Measurements from ENCODE around the gene MEAK7.
"Not testable (repeated sequence)": the region's sequence is repeated elsewhere in the genome, so short reads cannot be mapped to it uniquely, and the experiment has no call there.

The MEAK7 gene

GRCh38 chr16:84532291-84532724 lies 27.8 kb upstream of the MEAK7 start:
- no peak for DNase-seq

- no peak for DNase-seq
Measured at GRCh38 chr16:84531671-84532111, 27.2 kb upstream of the MEAK7 start.

- DNase-seq, result no peak
Measured at GRCh38 chr16:84530590-84530989, 26.1 kb upstream of the MEAK7 start.

GRCh38 chr16:84529607-84530006 lies 25.1 kb upstream of the MEAK7 start:
- no peak for DNase-seq

DNA sequence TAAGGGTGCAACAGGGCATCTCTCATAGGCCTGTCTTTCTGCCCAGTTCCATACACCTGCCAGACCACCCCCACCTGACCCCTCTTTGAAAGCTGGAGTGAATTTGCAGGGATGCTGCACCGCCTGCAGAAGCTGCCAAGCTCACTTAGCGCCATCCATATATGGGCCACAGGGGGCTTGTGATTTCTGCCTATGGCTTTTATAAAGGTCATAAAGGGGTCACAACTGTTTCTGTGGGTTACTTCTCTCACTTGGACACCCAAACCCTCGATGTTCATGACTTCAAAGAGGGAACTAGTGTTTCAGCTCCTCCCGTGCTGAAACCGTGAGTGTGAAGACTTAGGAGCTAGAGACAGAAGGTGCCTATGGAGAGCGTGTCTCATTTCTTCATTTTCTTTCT lies 23.9 kb upstream of the MEAK7 start:
- DNase-seq, result no peak

GRCh38 chr16:84527532-84528269 lies 23.2 kb upstream of the MEAK7 start:
- no peak for DNase-seq

DNA sequence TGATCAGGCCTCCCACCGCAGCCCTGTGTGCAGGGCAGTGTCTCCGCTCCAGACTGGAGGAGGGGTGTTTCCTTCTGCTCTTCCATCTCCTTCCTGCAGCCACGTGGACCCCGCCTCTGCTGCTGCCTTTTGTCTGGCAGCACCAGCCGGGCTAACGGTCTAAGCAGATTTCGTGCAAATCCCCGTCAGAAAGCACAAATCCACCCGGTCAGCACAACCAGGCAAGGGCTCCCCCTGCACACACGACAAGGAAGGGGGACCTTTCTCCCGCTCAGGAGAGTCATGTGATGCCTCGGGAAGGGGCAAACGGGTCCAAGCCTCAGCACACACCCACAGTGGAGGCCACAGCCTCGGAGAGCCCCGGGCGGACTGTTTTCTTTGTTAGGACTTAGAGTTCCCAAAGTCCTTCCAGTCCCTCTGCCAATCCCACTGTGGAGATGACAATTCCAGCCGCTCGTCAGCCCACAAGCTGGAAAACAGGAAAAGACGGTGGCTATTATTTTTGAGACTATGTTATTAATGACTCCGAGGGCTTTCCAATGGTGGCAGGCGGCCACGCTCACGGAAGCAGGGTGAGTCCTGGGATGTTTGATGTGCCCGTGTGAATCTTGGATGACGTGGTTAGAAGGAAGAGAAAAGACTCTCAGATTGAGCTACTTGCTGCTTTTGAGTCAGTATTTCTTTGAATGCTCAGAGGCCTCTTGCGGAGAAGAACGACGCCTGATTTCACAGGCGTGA lies 22.5 kb upstream of the MEAK7 start:
- no peak for DNase-seq

- DNase-seq, result not testable (repeated sequence)
Measured at GRCh38 chr16:84524941-84525581, 20.6 kb upstream of the MEAK7 start.

GRCh38 chr16:84524346-84524920 lies 20.0 kb upstream of the MEAK7 start:
- DNase-seq, result no peak

DNA sequence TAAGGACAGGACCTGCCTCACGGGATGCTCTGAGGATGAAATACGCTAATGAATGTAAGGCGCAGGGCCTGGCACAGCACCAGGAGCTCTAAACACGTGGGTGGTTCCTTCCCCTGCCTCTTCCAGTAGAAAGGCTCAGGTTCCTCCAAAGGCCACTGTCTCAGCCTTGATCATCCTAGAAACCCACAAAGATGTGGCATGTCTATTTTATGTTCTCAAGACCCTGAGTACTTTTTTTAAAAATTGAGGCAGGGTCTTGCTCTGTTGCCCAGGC lies 17.0 kb upstream of the MEAK7 start:
- no peak for DNase-seq

DNA sequence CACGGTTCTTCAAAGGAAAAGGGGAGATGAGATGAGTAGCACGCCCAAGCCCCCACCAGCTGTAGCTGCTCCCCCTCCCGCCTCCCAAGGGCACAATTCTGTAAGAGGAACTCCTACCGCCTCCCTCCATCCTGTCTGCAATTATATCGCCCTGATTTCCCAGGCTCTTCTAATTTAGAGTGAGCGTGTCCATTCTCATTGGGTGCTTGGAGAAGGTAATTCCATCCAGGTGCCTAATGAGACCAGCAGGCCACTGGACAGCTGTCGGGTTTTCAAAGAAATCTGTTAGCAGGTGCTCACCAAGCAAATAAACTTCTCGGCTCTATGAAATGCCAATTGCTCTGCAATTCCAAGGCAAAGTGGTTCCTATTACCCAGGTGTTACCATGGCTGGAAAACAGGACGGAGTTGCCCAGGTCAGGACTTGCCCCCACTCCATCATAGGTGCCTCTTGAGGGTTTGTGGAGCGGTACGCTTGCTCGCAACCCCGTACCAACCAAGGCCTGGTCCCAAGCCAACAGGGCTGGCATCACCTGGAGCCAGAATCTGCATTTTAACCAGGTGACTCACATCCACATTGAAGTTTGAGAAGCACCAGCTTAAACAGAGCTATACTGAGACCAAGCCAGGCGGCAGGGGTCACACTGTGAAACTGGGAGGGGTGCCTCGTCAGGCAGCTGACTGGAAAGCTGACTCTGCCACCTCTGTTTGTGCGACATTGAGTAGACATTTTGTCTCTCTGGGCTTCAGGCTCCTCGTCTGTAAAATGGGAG lies 16.5 kb upstream of the MEAK7 start:
- DNase-seq, result no peak

DNA sequence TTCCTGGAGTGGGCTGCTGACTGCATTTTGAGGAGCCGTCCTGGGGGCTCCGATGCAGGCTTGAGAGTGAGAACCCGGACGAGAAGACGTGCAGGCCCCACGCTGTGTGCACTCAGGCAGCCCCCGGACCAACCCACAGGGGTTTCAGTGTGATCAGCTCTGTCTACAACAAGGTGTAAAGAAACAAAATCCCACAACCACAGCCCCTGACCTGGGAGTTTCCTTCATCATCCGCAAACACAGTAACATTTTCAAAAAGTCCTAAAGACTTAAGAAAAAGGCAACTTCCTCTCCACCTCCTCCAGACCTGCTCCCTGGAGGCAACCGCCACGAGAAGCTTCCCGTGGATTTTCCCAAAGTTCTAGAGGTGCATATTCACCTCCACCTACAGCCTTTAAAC lies 15.4 kb upstream of the MEAK7 start:
- DNase-seq, result no peak

DNA sequence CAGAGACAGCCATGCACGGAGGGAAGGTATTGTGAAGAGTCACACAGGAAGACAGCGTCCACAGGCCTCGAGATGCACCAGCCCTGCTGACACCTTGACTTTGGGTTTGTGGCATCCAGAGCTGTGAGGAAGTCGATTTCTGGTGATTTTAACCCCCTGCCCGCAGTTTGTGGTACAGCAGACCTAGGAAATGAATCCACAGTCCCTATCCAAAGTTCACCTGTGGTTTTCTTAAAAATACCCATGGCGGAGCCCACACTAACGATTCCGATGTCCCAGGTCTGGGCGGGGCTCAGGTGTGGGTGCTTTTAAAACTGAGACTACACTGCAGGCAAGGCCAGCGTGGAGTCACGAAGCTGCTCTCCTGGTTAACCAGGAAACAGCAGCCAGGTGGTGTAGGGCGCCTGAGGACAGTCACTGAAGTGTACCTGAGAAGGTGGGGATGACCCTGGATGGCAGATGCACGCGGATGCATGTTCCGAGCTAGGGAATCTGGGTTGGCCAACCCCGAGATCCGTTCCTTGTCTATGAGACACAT lies 14.4 kb upstream of the MEAK7 start:
- DNase-seq, result no peak

GRCh38 chr16:84518220-84518619 lies 13.8 kb upstream of the MEAK7 start:
- DNase-seq, result not testable (repeated sequence)

- DNase-seq, result no peak
Measured at GRCh38 chr16:84517366-84517765, 12.9 kb upstream of the MEAK7 start.

GRCh38 chr16:84514874-84515835 lies 10.7 kb upstream of the MEAK7 start:
- DNase-seq, result no peak

DNA sequence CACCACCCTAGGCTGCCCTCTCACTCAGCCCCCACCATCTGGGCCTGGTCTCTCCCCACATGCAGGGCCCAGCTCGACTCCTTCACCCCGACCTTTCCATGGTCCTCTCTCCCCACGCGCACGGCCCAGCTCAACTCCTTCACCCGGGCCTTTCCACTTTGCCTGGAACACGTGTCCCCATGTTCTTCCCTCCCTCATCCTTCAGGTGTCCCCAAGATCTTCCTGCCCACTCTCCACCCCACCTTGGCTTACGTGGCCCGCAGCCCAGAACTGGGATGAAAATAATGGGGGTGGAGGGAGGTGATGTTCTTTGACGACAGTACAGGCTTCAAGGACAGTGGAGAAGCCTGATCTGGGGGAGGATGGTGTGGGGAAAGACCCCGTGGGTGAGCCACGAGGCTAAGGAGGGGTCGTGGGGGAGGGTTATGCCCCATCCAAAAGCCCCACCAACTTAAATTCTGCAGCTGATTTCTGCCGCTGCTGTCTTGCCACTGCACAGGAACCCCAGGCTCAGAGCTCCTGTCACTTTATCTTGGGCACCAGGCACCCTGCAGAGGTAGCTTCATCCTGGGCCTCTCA lies 9.9 kb upstream of the MEAK7 start:
- no peak for DNase-seq

- DNase-seq, result no peak
Measured at GRCh38 chr16:84513666-84514065, 9.2 kb upstream of the MEAK7 start.

DNA sequence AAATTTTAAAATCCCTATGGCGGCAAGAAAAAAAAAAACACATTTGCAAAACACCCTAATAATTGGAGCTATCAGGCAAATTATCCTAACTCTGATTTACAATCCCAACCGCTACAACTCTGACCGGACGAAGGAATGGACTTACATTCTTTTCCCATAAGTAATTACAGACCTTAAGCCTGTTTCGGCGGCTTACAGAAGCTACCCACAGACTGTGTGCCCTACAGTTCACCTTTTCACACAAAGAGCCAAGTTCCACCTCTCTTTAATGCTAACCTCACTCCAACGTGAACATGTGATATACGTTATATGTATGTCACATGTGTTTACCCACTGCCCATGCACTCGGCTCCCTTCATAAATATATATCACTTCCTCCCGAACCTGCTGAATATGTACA lies 8.7 kb upstream of the MEAK7 start:
- no peak for DNase-seq

- no peak for DNase-seq
Measured at GRCh38 chr16:84511831-84512230, 7.4 kb upstream of the MEAK7 start.

DNA sequence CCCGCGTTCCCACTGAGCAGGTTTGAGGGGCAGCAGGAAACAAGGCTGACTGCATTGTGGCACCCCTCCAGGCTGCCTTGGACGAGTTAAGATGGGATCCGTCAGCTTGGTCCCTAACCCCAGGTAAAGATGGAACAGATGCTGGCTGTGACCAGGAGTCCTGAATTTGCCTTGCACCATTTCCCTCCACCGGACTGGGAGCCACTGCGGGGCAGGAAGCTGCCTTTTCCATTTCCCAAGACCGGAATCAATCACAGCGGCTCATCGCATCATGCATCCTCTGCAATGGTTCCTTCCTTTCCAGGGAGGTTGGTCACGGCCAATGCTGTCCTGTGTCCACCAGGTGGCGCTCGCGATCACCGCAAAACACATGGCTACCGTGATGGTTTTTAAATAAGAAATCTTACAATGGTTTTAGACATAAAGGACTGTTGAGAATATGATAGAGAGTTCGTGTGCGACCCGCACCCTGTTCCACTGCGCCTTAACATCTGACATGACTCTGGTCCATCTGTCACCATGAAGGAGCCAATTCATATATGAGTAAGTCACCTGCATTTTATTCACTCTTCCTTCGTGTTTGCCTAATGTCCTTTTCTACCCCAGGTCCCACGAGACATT lies 6.8 kb upstream of the MEAK7 start:
- DNase-seq, result no peak
